Measurements from ENCODE around the gene PLAAT1. TPM values are rescaled to one million over a fixed set of nuclear protein-coding genes. Genes with fewer than 3 reads are reported as not detected.

The PLAAT1 gene
- total RNA-seq, 1 donor from 2014 or later, result 1.6 TPM

- no peak for TF ChIP-seq CTCF (IDR thresholded peaks at IDR 0.05; ENCODE audit: insufficient read depth, low read length, severe bottlenecking)
- DNase-seq (ENCODE audit: low read depth), result no peak
- FAIRE-seq, result no peak
- H3K27me3 ChIP-seq (ENCODE audit: control insufficient read depth, insufficient read depth, low read length), result no peaks in the 10 kb centered on the region
- H3K4me3 ChIP-seq (ENCODE audit: low read depth, low read length), result peak overlapping the region; percentile 51
- no peaks in the 10 kb centered on the region for H3K36me3 ChIP-seq (ENCODE audit: control insufficient read depth, insufficient read depth, low read length)
These were observed 694 bp downstream of the PLAAT1 start for GRCh38 chr3:193241716-193242115.

DNA sequence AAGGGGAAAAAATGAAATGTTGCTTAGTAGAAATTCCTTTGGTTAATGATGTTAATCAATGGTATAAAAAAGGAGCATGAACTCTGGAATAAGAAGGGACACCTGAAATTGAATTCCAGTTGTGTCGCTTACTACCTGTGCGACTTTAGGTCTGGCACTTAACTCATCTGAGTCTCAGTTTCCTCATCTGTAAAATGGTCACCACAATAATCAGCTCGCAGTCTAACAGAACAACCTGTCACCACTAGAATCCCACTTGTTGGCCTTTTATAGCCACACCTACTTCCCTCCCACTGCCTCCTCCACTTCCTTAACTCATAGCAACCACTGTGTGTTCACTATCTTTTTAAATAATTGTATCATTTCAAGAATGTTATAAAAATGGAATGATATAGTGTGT lies 2.5 kb downstream of the PLAAT1 start:
- no peak for DNase-seq (ENCODE audit: low read depth)
- Histone ChIP-seq H3K4me3 (ENCODE audit: low read depth, low read length) (no peak overlapping the region), H3K36me3 (ENCODE audit: control insufficient read depth, insufficient read depth, low read length) (no peaks in the 10 kb centered on the region), H3K27me3 (ENCODE audit: control insufficient read depth, insufficient read depth, low read length) (no peaks in the 10 kb centered on the region)
- FAIRE-seq, result no peak
- no peak for TF ChIP-seq CTCF (IDR thresholded peaks at IDR 0.05; ENCODE audit: insufficient read depth, low read length, severe bottlenecking)

DNA sequence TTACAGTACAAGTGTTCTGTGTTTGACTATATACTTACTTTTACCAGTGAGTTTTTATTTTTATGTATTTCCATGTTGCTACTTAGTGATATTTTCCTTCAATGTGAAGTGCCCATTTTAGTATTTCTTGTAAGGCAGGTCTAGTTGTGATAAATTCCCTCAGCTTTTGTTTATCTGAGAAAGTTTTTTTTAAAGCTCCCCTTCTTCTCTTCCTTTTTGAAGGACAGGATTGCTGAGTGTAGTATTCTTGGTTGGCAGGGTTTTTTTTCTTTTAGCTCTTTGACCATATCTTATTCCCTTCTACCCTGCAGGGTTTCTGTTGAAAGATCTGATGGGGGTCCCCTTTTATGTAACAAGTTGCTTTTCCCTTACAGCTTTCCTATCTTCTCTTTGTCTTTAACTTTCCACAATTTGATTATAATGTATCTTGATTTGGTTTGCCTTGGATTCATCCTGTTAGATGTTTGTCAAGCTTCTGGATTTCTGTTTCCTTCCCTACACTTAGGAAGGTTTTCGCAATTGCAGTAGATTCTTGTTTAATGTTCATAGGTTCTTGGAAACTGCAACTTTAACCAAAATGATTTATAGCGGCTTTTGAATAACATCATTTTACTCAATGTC lies 7.9 kb downstream of the PLAAT1 start:
- no peak for TF ChIP-seq CTCF (IDR thresholded peaks at IDR 0.05; ENCODE audit: insufficient read depth, low read length, severe bottlenecking)
- DNase-seq (ENCODE audit: low read depth) (no peak), FAIRE-seq (no peak)
- Histone ChIP-seq H3K27me3 (ENCODE audit: control insufficient read depth, insufficient read depth, low read length) (no peaks in the 10 kb centered on the region), H3K4me3 (ENCODE audit: low read depth, low read length) (no peak overlapping the region), H3K36me3 (ENCODE audit: control insufficient read depth, insufficient read depth, low read length) (no peaks in the 10 kb centered on the region)

- TF ChIP-seq CTCF (IDR thresholded peaks at IDR 0.05; ENCODE audit: insufficient read depth, low read length, severe bottlenecking), result no peak
- no peaks in the 10 kb centered on the region for H3K36me3 ChIP-seq (ENCODE audit: control insufficient read depth, insufficient read depth, low read length)
- FAIRE-seq (peak; percentile 13), DNase-seq (ENCODE audit: low read depth) (no peak)
- H3K4me3 ChIP-seq (ENCODE audit: low read depth, low read length), result no peak overlapping the region
- H3K27me3 ChIP-seq (ENCODE audit: control insufficient read depth, insufficient read depth, low read length), result no peaks in the 10 kb centered on the region
These were observed 9.5 kb downstream of the PLAAT1 start for GRCh38 chr3:193250492-193250891.

GRCh38 chr3:193253986-193254660 lies 13.1 kb downstream of the PLAAT1 start:
- TF ChIP-seq CTCF (IDR thresholded peaks at IDR 0.05; ENCODE audit: insufficient read depth, low read length, severe bottlenecking), result no peak
- no peak for DNase-seq (ENCODE audit: low read depth)
- no peaks in the 10 kb centered on the region for H3K36me3 ChIP-seq (ENCODE audit: control insufficient read depth, insufficient read depth, low read length)
- H3K4me3 ChIP-seq (ENCODE audit: low read depth, low read length), result no peak overlapping the region
- FAIRE-seq, result no peak
- no peaks in the 10 kb centered on the region for H3K27me3 ChIP-seq (ENCODE audit: control insufficient read depth, insufficient read depth, low read length)

Measured in bronchial epithelial cell (primary cell).